ENCODE measurements around the gene RAB28.

Gene RAB28

GRCh38 chr4:13461191-13461905, 22.8 kb downstream of the RAB28 start:
- Histone ChIP-seq H3K27me3 (ENCODE audit: control insufficient read depth in 5 of 5, insufficient read depth in 4 of 5, low read length in 5 of 5) (no peaks in the 10 kb centered on the region), H3K9ac (ENCODE audit: low read length in 5 of 5) (no peak overlapping the region), H3K4me1 (ENCODE audit: control insufficient read depth in 5 of 5, insufficient read depth in 5 of 5, low read length in 5 of 5) (no peaks in the 10 kb centered on the region), H3K36me3 (ENCODE audit: control insufficient read depth in 5 of 5, insufficient read depth in 5 of 5, low read length in 5 of 5) (peaks cover 5 to 14% (median 9%) of the 10 kb centered on the region in 5 donors), H3K4me3 (ENCODE audit: low read depth in 1 of 5, low read length in 5 of 5) (no peak overlapping the region), H3K27ac (ENCODE audit: low read depth, low read length) (no peak overlapping the region), H3K9me3 (ENCODE audit: control insufficient read depth in 5 of 5, low read length in 5 of 5) (no peaks in the 10 kb centered on the region)

- Histone ChIP-seq H3K27ac (ENCODE audit: low read depth, low read length) (no peak overlapping the region), H3K4me3 (ENCODE audit: low read depth in 1 of 5, low read length in 5 of 5) (no peak overlapping the region), H3K36me3 (ENCODE audit: control insufficient read depth in 5 of 5, insufficient read depth in 5 of 5, low read length in 5 of 5) (peaks cover 4 to 28% (median 21%) of the 10 kb centered on the region in 5 donors), H3K27me3 (ENCODE audit: control insufficient read depth in 5 of 5, insufficient read depth in 4 of 5, low read length in 5 of 5) (no peaks in the 10 kb centered on the region), H3K9ac (ENCODE audit: low read length in 5 of 5) (no peak overlapping the region), H3K4me1 (ENCODE audit: control insufficient read depth in 5 of 5, insufficient read depth in 5 of 5, low read length in 5 of 5) (no peaks in the 10 kb centered on the region), H3K9me3 (ENCODE audit: control insufficient read depth in 5 of 5, low read length in 5 of 5) (no peaks in the 10 kb centered on the region)
These were observed 28.7 kb downstream of the RAB28 start for GRCh38 chr4:13455411-13455810.

- H3K4me3 ChIP-seq (ENCODE audit: low read depth in 1 of 5, low read length in 5 of 5) = no peak overlapping the region
- H3K27ac ChIP-seq (ENCODE audit: low read depth, low read length) = no peak overlapping the region
- H3K9me3 ChIP-seq (ENCODE audit: control insufficient read depth in 5 of 5, low read length in 5 of 5) = no peaks in the 10 kb centered on the region
- H3K9ac ChIP-seq (ENCODE audit: low read length in 5 of 5) = no peak overlapping the region
- H3K4me1 ChIP-seq (ENCODE audit: control insufficient read depth in 5 of 5, insufficient read depth in 5 of 5, low read length in 5 of 5) = no peaks in the 10 kb centered on the region
- no peaks in the 10 kb centered on the region for H3K27me3 ChIP-seq (ENCODE audit: control insufficient read depth in 5 of 5, insufficient read depth in 4 of 5, low read length in 5 of 5)
- peaks cover 4 to 23% (median 20%) of the 10 kb centered on the region in 5 donors for H3K36me3 ChIP-seq (ENCODE audit: control insufficient read depth in 5 of 5, insufficient read depth in 5 of 5, low read length in 5 of 5)
These were observed 29.4 kb downstream of the RAB28 start for GRCh38 chr4:13454786-13455185.

GRCh38 chr4:13452927-13453579, 31.1 kb downstream of the RAB28 start:
- Histone ChIP-seq H3K4me1 (ENCODE audit: control insufficient read depth in 5 of 5, insufficient read depth in 5 of 5, low read length in 5 of 5) (no peaks in the 10 kb centered on the region), H3K9me3 (ENCODE audit: control insufficient read depth in 5 of 5, low read length in 5 of 5) (no peaks in the 10 kb centered on the region), H3K36me3 (ENCODE audit: control insufficient read depth in 5 of 5, insufficient read depth in 5 of 5, low read length in 5 of 5) (peaks cover 0 to 15% (median 14%) of the 10 kb centered on the region in 5 donors), H3K4me3 (ENCODE audit: low read depth in 1 of 5, low read length in 5 of 5) (no peak overlapping the region), H3K27ac (ENCODE audit: low read depth, low read length) (no peak overlapping the region), H3K9ac (ENCODE audit: low read length in 5 of 5) (no peak overlapping the region), H3K27me3 (ENCODE audit: control insufficient read depth in 5 of 5, insufficient read depth in 4 of 5, low read length in 5 of 5) (no peaks in the 10 kb centered on the region)

- no peaks in the 10 kb centered on the region for H3K9me3 ChIP-seq (ENCODE audit: control insufficient read depth in 5 of 5, low read length in 5 of 5)
- H3K4me3 ChIP-seq (ENCODE audit: low read depth in 1 of 5, low read length in 5 of 5) = no peak overlapping the region
- H3K36me3 ChIP-seq (ENCODE audit: control insufficient read depth in 5 of 5, insufficient read depth in 5 of 5, low read length in 5 of 5) = peaks cover 2 to 9% (median 8%) of the 10 kb centered on the region in 5 donors
- no peaks in the 10 kb centered on the region for H3K27me3 ChIP-seq (ENCODE audit: control insufficient read depth in 5 of 5, insufficient read depth in 4 of 5, low read length in 5 of 5)
- H3K4me1 ChIP-seq (ENCODE audit: control insufficient read depth in 5 of 5, insufficient read depth in 5 of 5, low read length in 5 of 5) = no peaks in the 10 kb centered on the region
- no peak overlapping the region for H3K27ac ChIP-seq (ENCODE audit: low read depth, low read length)
- H3K9ac ChIP-seq (ENCODE audit: low read length in 5 of 5) = no peak overlapping the region
These were observed 34.5 kb downstream of the RAB28 start for GRCh38 chr4:13449590-13449989.

- Histone ChIP-seq H3K27me3 (ENCODE audit: control insufficient read depth in 5 of 5, insufficient read depth in 4 of 5, low read length in 5 of 5) (no peaks in the 10 kb centered on the region), H3K4me1 (ENCODE audit: control insufficient read depth in 5 of 5, insufficient read depth in 5 of 5, low read length in 5 of 5) (no peaks in the 10 kb centered on the region), H3K27ac (ENCODE audit: low read depth, low read length) (no peak overlapping the region), H3K9ac (ENCODE audit: low read length in 5 of 5) (no peak overlapping the region), H3K36me3 (ENCODE audit: control insufficient read depth in 5 of 5, insufficient read depth in 5 of 5, low read length in 5 of 5) (peaks cover 0 to 11% (median 5%) of the 10 kb centered on the region in 5 donors), H3K4me3 (ENCODE audit: low read depth in 1 of 5, low read length in 5 of 5) (no peak overlapping the region), H3K9me3 (ENCODE audit: control insufficient read depth in 5 of 5, low read length in 5 of 5) (no peaks in the 10 kb centered on the region)
These were observed 38.0 kb downstream of the RAB28 start for GRCh38 chr4:13445841-13446790.

- no peak overlapping the region for H3K9ac ChIP-seq (ENCODE audit: low read length in 5 of 5)
- peaks cover 0 to 15% (median 5%) of the 10 kb centered on the region in 5 donors for H3K9me3 ChIP-seq (ENCODE audit: control insufficient read depth in 5 of 5, low read length in 5 of 5)
- no peaks in the 10 kb centered on the region for H3K4me1 ChIP-seq (ENCODE audit: control insufficient read depth in 5 of 5, insufficient read depth in 5 of 5, low read length in 5 of 5)
- H3K4me3 ChIP-seq (ENCODE audit: low read depth in 1 of 5, low read length in 5 of 5) = no peak overlapping the region
- H3K27ac ChIP-seq (ENCODE audit: low read depth, low read length) = no peak overlapping the region
- H3K36me3 ChIP-seq (ENCODE audit: control insufficient read depth in 5 of 5, insufficient read depth in 5 of 5, low read length in 5 of 5) = peaks cover 0 to 18% (median 5%) of the 10 kb centered on the region in 5 donors
- H3K27me3 ChIP-seq (ENCODE audit: control insufficient read depth in 5 of 5, insufficient read depth in 4 of 5, low read length in 5 of 5) = no peaks in the 10 kb centered on the region
These were observed 42.6 kb downstream of the RAB28 start for GRCh38 chr4:13441506-13441905.

- H3K4me1 ChIP-seq (ENCODE audit: control insufficient read depth in 5 of 5, insufficient read depth in 5 of 5, low read length in 5 of 5) = peaks cover 0 to 7% (median 0%) of the 10 kb centered on the region in 5 donors
- no peak overlapping the region for H3K9ac ChIP-seq (ENCODE audit: low read length in 5 of 5)
- H3K36me3 ChIP-seq (ENCODE audit: control insufficient read depth in 5 of 5, insufficient read depth in 5 of 5, low read length in 5 of 5) = peaks cover 0 to 8% (median 0%) of the 10 kb centered on the region in 5 donors
- H3K27ac ChIP-seq (ENCODE audit: low read depth, low read length) = no peak overlapping the region
- H3K27me3 ChIP-seq (ENCODE audit: control insufficient read depth in 5 of 5, insufficient read depth in 4 of 5, low read length in 5 of 5) = no peaks in the 10 kb centered on the region
- peaks cover 0 to 17% (median 10%) of the 10 kb centered on the region in 5 donors for H3K9me3 ChIP-seq (ENCODE audit: control insufficient read depth in 5 of 5, low read length in 5 of 5)
- no peak overlapping the region for H3K4me3 ChIP-seq (ENCODE audit: low read depth in 1 of 5, low read length in 5 of 5)
These were observed 47.2 kb downstream of the RAB28 start for GRCh38 chr4:13436962-13437361.

- no peak overlapping the region for H3K4me3 ChIP-seq (ENCODE audit: low read depth in 1 of 5, low read length in 5 of 5)
- H3K27me3 ChIP-seq (ENCODE audit: control insufficient read depth in 5 of 5, insufficient read depth in 4 of 5, low read length in 5 of 5) = no peaks in the 10 kb centered on the region
- peaks cover 0 to 11% (median 6%) of the 10 kb centered on the region in 5 donors for H3K9me3 ChIP-seq (ENCODE audit: control insufficient read depth in 5 of 5, low read length in 5 of 5)
- H3K4me1 ChIP-seq (ENCODE audit: control insufficient read depth in 5 of 5, insufficient read depth in 5 of 5, low read length in 5 of 5) = peaks cover 0 to 10% (median 0%) of the 10 kb centered on the region in 5 donors
- no peak overlapping the region for H3K9ac ChIP-seq (ENCODE audit: low read length in 5 of 5)
- peaks cover 0 to 3% (median 0%) of the 10 kb centered on the region in 5 donors for H3K36me3 ChIP-seq (ENCODE audit: control insufficient read depth in 5 of 5, insufficient read depth in 5 of 5, low read length in 5 of 5)
- H3K27ac ChIP-seq (ENCODE audit: low read depth, low read length) = no peak overlapping the region
These were observed 51.7 kb downstream of the RAB28 start for GRCh38 chr4:13432453-13432852.

All from subcutaneous abdominal adipose tissue (tissue), 5 donors.